Eye (tissue), 1 donor: Measurements from ENCODE around the gene DNMT3B.

ENCODE experiments used
- DNase-seq: peaks from one replicate; pipeline ENCODE4 v3.0.0-alpha.2; 2015

The DNMT3B gene

GRCh38 chr20:32823737-32824588 is 61.8 kb downstream of the DNMT3B start:
- DNase-seq: no peak

- no peak for DNase-seq
These were observed 66.0 kb downstream of the DNMT3B start for GRCh38 chr20:32828029-32828680.

- DNase-seq: no peak
These were observed 67.3 kb downstream of the DNMT3B start for GRCh38 chr20:32829311-32830005.

GRCh38 chr20:32830437-32830836 is 68.3 kb downstream of the DNMT3B start:
- DNase-seq: no peak

GRCh38 chr20:32831982-32832381 is 69.8 kb downstream of the DNMT3B start:
- DNase-seq: no peak

GRCh38 chr20:32832664-32833063 is 70.5 kb downstream of the DNMT3B start:
- DNase-seq: no peak

GRCh38 chr20:32834972-32835371 is 72.8 kb downstream of the DNMT3B start:
- DNase-seq: no peak

- no peak for DNase-seq
These were observed 75.0 kb downstream of the DNMT3B start for GRCh38 chr20:32837157-32837556.

GRCh38 chr20:32839227-32839981 is 77.2 kb downstream of the DNMT3B start:
- no peak for DNase-seq

GRCh38 chr20:32839982-32840285 is 77.7 kb downstream of the DNMT3B start:
- no peak for DNase-seq

GRCh38 chr20:32841174-32841573 is 79.0 kb downstream of the DNMT3B start:
- DNase-seq: no peak

- DNase-seq: no peak
These were observed 79.4 kb downstream of the DNMT3B start for GRCh38 chr20:32841632-32842031.

GRCh38 chr20:32842688-32843524 is 80.7 kb downstream of the DNMT3B start:
- no peak for DNase-seq

- DNase-seq: no peak
These were observed 83.6 kb downstream of the DNMT3B start for GRCh38 chr20:32845786-32846185.

GRCh38 chr20:32846852-32847251 is 84.7 kb downstream of the DNMT3B start:
- DNase-seq: no peak

- DNase-seq: no peak
These were observed 85.8 kb downstream of the DNMT3B start for GRCh38 chr20:32847964-32848363.

GRCh38 chr20:32848846-32849245 is 86.7 kb downstream of the DNMT3B start:
- DNase-seq: no peak

GRCh38 chr20:32849577-32849976 is 87.4 kb downstream of the DNMT3B start:
- no peak for DNase-seq

- DNase-seq: no peak
These were observed 93.2 kb downstream of the DNMT3B start for GRCh38 chr20:32855387-32855786.

GRCh38 chr20:32858189-32858588 is 96.0 kb downstream of the DNMT3B start:
- no peak for DNase-seq
